GM23338 (cell line): ENCODE results near the gene CAVIN2.

Experiments
- CREB1 ChIP-seq: fragments of 250-450 bp; sonication (Bioruptor Pico); IDR thresholded peaks from 2 replicates; pipeline ENCODE4 v1.5.0; 2020; ENCODE audit warnings: low read depth, mild to moderate bottlenecking, moderate library complexity
- EZH2 ChIP-seq: fragments of 200-600 bp; sonication (generic); IDR thresholded peaks from one replicate; pipeline ENCODE4 v1.8.0; 2017; ENCODE audit warnings: antibody characterized with exemption, mild to moderate bottlenecking, low read depth; ENCODE audit not compliant: unreplicated experiment
- POLR2AphosphoS5 ChIP-seq: IDR thresholded peaks from 2 replicates; pipeline ENCODE4 v1.6.1; 2016; ENCODE audit warnings: antibody characterized with exemption, low read depth
- ZNF114 ChIP-seq: fragments of 250-450 bp; sonication (Bioruptor Pico); IDR thresholded peaks from 2 replicates; pipeline ENCODE4 v1.5.0; 2020; ENCODE audit warnings: mild to moderate bottlenecking, moderate library complexity
- TF ChIP-seq, protein P1 (sequence below), 2 experiments: fragments of 200-600 bp in 1 of 2; sonication (generic) in 1 of 2; conservative IDR thresholded peaks; 2 replicates each; pipeline versions ENCODE4 v1.5.1 to v1.6.1; 2016 to 2017; ENCODE audit warnings: antibody characterized with exemption in 2 of 2, low read depth in 2 of 2, mild to moderate bottlenecking in 2 of 2, moderate library complexity in 1 of 2
- TF ChIP-seq, protein P2 (sequence below): IDR thresholded peaks from one replicate; pipeline ENCODE4 v1.6.1; 2018; ENCODE audit warnings: antibody characterized with exemption; ENCODE audit not compliant: unreplicated experiment
- TF ChIP-seq, protein P3 (sequence below): fragments of 250-450 bp; sonication (Bioruptor Pico); IDR thresholded peaks from 2 replicates; pipeline ENCODE4 v1.5.0; 2020; ENCODE audit warnings: mild to moderate bottlenecking, moderate library complexity
- TF ChIP-seq, protein P4 (sequence below): IDR thresholded peaks from 2 replicates; pipeline ENCODE4 v1.6.1; 2016; ENCODE audit warnings: antibody characterized with exemption

DNA sequence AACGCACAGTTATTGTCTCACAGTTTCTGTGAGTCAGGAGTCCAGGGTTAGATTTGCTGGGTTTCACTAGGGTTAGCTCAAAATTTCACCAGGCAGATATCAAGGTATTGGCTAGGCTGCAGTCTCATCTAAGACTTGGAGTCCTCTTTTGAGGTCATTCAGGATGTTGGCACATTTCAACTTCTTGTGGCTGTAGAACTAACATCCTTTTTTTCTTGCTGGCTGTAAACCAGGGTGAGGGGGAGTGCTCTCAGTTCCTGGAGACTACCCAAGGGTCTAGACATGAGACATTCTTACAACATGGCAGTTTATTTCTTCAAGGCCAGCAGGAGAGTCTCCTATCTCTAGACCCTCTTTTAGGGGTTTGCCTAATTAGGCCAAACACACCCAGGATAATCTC, 12.8 kb upstream of the CAVIN2 start:
- TF ChIP-seq POLR2AphosphoS5 (no peak), EZH2 (no peak), CREB1 (no peak), ZNF114 (CRISPR knock-in tag) (no peak)
- TF ChIP-seq, protein P1, sequence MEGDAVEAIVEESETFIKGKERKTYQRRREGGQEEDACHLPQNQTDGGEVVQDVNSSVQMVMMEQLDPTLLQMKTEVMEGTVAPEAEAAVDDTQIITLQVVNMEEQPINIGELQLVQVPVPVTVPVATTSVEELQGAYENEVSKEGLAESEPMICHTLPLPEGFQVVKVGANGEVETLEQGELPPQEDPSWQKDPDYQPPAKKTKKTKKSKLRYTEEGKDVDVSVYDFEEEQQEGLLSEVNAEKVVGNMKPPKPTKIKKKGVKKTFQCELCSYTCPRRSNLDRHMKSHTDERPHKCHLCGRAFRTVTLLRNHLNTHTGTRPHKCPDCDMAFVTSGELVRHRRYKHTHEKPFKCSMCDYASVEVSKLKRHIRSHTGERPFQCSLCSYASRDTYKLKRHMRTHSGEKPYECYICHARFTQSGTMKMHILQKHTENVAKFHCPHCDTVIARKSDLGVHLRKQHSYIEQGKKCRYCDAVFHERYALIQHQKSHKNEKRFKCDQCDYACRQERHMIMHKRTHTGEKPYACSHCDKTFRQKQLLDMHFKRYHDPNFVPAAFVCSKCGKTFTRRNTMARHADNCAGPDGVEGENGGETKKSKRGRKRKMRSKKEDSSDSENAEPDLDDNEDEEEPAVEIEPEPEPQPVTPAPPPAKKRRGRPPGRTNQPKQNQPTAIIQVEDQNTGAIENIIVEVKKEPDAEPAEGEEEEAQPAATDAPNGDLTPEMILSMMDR (conservative IDR thresholded peaks at IDR 0.05; ENCODE audit: low read depth in 2 of 2) = no peak
- TF ChIP-seq, protein P2, sequence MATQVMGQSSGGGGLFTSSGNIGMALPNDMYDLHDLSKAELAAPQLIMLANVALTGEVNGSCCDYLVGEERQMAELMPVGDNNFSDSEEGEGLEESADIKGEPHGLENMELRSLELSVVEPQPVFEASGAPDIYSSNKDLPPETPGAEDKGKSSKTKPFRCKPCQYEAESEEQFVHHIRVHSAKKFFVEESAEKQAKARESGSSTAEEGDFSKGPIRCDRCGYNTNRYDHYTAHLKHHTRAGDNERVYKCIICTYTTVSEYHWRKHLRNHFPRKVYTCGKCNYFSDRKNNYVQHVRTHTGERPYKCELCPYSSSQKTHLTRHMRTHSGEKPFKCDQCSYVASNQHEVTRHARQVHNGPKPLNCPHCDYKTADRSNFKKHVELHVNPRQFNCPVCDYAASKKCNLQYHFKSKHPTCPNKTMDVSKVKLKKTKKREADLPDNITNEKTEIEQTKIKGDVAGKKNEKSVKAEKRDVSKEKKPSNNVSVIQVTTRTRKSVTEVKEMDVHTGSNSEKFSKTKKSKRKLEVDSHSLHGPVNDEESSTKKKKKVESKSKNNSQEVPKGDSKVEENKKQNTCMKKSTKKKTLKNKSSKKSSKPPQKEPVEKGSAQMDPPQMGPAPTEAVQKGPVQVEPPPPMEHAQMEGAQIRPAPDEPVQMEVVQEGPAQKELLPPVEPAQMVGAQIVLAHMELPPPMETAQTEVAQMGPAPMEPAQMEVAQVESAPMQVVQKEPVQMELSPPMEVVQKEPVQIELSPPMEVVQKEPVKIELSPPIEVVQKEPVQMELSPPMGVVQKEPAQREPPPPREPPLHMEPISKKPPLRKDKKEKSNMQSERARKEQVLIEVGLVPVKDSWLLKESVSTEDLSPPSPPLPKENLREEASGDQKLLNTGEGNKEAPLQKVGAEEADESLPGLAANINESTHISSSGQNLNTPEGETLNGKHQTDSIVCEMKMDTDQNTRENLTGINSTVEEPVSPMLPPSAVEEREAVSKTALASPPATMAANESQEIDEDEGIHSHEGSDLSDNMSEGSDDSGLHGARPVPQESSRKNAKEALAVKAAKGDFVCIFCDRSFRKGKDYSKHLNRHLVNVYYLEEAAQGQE = no peak
- TF ChIP-seq, protein P3, sequence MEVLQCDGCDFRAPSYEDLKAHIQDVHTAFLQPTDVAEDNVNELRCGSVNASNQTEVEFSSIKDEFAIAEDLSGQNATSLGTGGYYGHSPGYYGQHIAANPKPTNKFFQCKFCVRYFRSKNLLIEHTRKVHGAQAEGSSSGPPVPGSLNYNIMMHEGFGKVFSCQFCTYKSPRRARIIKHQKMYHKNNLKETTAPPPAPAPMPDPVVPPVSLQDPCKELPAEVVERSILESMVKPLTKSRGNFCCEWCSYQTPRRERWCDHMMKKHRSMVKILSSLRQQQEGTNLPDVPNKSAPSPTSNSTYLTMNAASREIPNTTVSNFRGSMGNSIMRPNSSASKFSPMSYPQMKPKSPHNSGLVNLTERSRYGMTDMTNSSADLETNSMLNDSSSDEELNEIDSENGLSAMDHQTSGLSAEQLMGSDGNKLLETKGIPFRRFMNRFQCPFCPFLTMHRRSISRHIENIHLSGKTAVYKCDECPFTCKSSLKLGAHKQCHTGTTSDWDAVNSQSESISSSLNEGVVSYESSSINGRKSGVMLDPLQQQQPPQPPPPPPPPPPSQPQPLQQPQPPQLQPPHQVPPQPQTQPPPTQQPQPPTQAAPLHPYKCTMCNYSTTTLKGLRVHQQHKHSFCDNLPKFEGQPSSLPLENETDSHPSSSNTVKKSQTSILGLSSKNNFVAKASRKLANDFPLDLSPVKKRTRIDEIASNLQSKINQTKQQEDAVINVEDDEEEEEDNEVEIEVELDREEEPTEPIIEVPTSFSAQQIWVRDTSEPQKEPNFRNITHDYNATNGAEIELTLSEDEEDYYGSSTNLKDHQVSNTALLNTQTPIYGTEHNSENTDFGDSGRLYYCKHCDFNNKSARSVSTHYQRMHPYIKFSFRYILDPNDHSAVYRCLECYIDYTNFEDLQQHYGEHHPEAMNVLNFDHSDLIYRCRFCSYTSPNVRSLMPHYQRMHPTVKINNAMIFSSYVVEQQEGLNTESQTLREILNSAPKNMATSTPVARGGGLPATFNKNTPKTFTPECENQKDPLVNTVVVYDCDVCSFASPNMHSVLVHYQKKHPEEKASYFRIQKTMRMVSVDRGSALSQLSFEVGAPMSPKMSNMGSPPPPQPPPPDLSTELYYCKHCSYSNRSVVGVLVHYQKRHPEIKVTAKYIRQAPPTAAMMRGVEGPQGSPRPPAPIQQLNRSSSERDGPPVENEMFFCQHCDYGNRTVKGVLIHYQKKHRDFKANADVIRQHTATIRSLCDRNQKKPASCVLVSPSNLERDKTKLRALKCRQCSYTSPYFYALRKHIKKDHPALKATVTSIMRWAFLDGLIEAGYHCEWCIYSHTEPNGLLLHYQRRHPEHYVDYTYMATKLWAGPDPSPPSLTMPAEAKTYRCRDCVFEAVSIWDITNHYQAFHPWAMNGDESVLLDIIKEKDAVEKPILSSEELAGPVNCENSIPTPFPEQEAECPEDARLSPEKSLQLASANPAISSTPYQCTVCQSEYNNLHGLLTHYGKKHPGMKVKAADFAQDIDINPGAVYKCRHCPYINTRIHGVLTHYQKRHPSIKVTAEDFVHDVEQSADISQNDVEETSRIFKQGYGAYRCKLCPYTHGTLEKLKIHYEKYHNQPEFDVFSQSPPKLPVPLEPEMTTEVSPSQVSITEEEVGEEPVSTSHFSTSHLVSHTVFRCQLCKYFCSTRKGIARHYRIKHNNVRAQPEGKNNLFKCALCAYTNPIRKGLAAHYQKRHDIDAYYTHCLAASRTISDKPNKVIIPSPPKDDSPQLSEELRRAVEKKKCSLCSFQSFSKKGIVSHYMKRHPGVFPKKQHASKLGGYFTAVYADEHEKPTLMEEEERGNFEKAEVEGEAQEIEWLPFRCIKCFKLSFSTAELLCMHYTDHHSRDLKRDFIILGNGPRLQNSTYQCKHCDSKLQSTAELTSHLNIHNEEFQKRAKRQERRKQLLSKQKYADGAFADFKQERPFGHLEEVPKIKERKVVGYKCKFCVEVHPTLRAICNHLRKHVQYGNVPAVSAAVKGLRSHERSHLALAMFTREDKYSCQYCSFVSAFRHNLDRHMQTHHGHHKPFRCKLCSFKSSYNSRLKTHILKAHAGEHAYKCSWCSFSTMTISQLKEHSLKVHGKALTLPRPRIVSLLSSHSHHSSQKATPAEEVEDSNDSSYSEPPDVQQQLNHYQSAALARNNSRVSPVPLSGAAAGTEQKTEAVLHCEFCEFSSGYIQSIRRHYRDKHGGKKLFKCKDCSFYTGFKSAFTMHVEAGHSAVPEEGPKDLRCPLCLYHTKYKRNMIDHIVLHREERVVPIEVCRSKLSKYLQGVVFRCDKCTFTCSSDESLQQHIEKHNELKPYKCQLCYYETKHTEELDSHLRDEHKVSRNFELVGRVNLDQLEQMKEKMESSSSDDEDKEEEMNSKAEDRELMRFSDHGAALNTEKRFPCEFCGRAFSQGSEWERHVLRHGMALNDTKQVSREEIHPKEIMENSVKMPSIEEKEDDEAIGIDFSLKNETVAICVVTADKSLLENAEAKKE = no peak
- TF ChIP-seq, protein P4, sequence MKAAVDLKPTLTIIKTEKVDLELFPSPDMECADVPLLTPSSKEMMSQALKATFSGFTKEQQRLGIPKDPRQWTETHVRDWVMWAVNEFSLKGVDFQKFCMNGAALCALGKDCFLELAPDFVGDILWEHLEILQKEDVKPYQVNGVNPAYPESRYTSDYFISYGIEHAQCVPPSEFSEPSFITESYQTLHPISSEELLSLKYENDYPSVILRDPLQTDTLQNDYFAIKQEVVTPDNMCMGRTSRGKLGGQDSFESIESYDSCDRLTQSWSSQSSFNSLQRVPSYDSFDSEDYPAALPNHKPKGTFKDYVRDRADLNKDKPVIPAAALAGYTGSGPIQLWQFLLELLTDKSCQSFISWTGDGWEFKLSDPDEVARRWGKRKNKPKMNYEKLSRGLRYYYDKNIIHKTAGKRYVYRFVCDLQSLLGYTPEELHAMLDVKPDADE = no peak
